ENCODE results near the gene CERCAM. TPM values are rescaled to one million over a fixed set of nuclear protein-coding genes. Genes with fewer than 3 reads are reported as not detected.
A peak's percentile ranks its signal among the peaks of the same experiment; 100 is the strongest.
"Not testable (repeated sequence)": the region's sequence is repeated elsewhere in the genome, so short reads cannot be mapped to it uniquely, and the experiment has no call there.

CERCAM gene
- total RNA-seq, 4 donors from 2014 or later, result 4.5 to 19.7 (median 7.8) TPM

GRCh38 chr9:128419061-128419925, 1.4 kb upstream of the CERCAM start:
- peaks cover 8 to 24% (median 16%) of the 10 kb centered on the region in 4 donors for H3K4me1 ChIP-seq
- no peak for DNase-seq
- intact Hi-C loops (cut with DNase I; ENCODE audit: low total_unique reads), result no loop called here
- no peaks in the 10 kb centered on the region for H3K9me3 ChIP-seq
- TF ChIP-seq POLR2A (IDR thresholded peaks at IDR 0.05), result no peak
- TF ChIP-seq POLR2AphosphoS5 (IDR thresholded peaks at IDR 0.05), result no peak
- TF ChIP-seq EP300 (IDR thresholded peaks at IDR 0.05; ENCODE audit: low read depth), result no peak
- TF ChIP-seq CTCF (IDR thresholded peaks at IDR 0.05), result no peak
- WGBS, 2 donors (ENCODE audit: low coverage in 1 of 2), result 3 to 12% methylated on average over 8 to 28 of the region's 28 CpGs
- peaks cover 68% of the 10 kb centered on the region for H3K27me3 ChIP-seq
- no peaks in the 10 kb centered on the region for H3K36me3 ChIP-seq
- in situ Hi-C loops (cut with MboI; ENCODE audit: low pct_ligation_motif_present in 1 of 4, low pct_unique_long_range_greater_than_20kb in 1 of 4, low sequenced_read_pairs in 3 of 4), result no loop called here
- no peak overlapping the region for H3K27ac ChIP-seq
- peak overlapping the region in 2 of 4 donors; percentile 81 to 88 for H3K4me3 ChIP-seq

GRCh38 chr9:128420060-128420650, 502 bp upstream of the CERCAM start:
- TF ChIP-seq POLR2A (IDR thresholded peaks at IDR 0.05) (no peak), CTCF (IDR thresholded peaks at IDR 0.05) (peak; percentile 64 to 80 (median 78)), EP300 (IDR thresholded peaks at IDR 0.05; ENCODE audit: low read depth) (no peak), POLR2AphosphoS5 (IDR thresholded peaks at IDR 0.05) (no peak)
- WGBS, 2 donors (ENCODE audit: low coverage in 1 of 2), result 1% methylated on average over 15 of the region's 59 CpGs; no CpG with 5 or more reads in 1 of the 2 donors
- peak; percentile 74 for DNase-seq
- Histone ChIP-seq H3K36me3 (no peaks in the 10 kb centered on the region), H3K27ac (peak overlapping the region; percentile 71 to 95 (median 86)), H3K4me1 (peaks cover 8 to 24% (median 16%) of the 10 kb centered on the region in 4 donors), H3K9me3 (no peaks in the 10 kb centered on the region), H3K27me3 (peaks cover 60% of the 10 kb centered on the region), H3K4me3 (peak overlapping the region; percentile 52 to 91 (median 84))
- in situ Hi-C loops (cut with MboI; ENCODE audit: low pct_ligation_motif_present in 1 of 4, low pct_unique_long_range_greater_than_20kb in 1 of 4, low sequenced_read_pairs in 3 of 4) (no loop called here), intact Hi-C loops (cut with DNase I; ENCODE audit: low total_unique reads) (no loop called here)

GRCh38 chr9:128421482-128421996, 882 bp downstream of the CERCAM start:
- intact Hi-C loops (cut with DNase I; ENCODE audit: low total_unique reads), result no loop called here
- H3K9me3 ChIP-seq, result no peaks in the 10 kb centered on the region
- peak overlapping the region; percentile 71 to 95 (median 86) for H3K27ac ChIP-seq
- no peaks in the 10 kb centered on the region for H3K36me3 ChIP-seq
- WGBS, 2 donors (ENCODE audit: low coverage in 1 of 2), result 43% methylated on average over 11 of the region's 11 CpGs; no CpG with 5 or more reads in 1 of the 2 donors
- H3K27me3 ChIP-seq, result peaks cover 46% of the 10 kb centered on the region
- TF ChIP-seq CTCF (IDR thresholded peaks at IDR 0.05) (no peak), POLR2AphosphoS5 (IDR thresholded peaks at IDR 0.05) (no peak), POLR2A (IDR thresholded peaks at IDR 0.05) (no peak), EP300 (IDR thresholded peaks at IDR 0.05; ENCODE audit: low read depth) (no peak)
- H3K4me3 ChIP-seq, result peak overlapping the region in 3 of 4 donors; percentile 52 to 88 (median 81)
- in situ Hi-C loops (cut with MboI; ENCODE audit: low pct_ligation_motif_present in 1 of 4, low pct_unique_long_range_greater_than_20kb in 1 of 4, low sequenced_read_pairs in 3 of 4), result no loop called here
- peaks cover 8 to 24% (median 16%) of the 10 kb centered on the region in 4 donors for H3K4me1 ChIP-seq
- DNase-seq, result no peak

- H3K27ac ChIP-seq; H3K36me3 ChIP-seq; H3K4me3 ChIP-seq; in situ Hi-C loops (cut with MboI; ENCODE audit: low pct_ligation_motif_present in 1 of 4, low pct_unique_long_range_greater_than_20kb in 1 of 4, low sequenced_read_pairs in 3 of 4); DNase-seq; intact Hi-C loops (cut with DNase I; ENCODE audit: low total_unique reads); H3K9me3 ChIP-seq: not testable (repeated sequence)
- 80 to 83% methylated on average over 9 to 13 of the region's 13 CpGs for WGBS, 2 donors (ENCODE audit: low coverage in 1 of 2)
- peaks cover 39% of the 10 kb centered on the region for H3K27me3 ChIP-seq
- peaks cover 8 to 24% (median 16%) of the 10 kb centered on the region in 4 donors for H3K4me1 ChIP-seq
These were observed 1.5 kb downstream of the CERCAM start for GRCh38 chr9:128422022-128422782.
